ENCODE results near the gene HRH2.

DNA sequence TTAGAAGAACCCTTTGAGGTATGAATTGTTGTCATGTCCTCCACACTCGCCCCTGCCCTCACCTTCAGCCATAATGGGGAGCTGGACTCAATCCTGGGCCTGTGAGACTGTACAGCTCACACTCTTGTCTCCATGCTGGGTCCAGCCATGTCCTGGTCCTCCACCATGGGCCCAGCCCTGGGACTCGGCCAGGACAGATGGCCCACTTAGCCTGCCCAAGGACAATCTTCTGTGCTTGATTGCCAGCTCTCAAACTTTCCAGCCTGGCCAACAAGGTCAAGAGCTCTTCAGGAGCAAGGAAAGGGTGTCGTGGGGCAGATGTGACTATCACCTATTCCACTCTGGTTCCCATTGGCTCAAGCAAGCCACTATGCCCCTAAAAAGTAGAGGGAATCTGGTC lies 90.8 kb downstream of the HRH2 start:
- TF ChIP-seq, protein P1, sequence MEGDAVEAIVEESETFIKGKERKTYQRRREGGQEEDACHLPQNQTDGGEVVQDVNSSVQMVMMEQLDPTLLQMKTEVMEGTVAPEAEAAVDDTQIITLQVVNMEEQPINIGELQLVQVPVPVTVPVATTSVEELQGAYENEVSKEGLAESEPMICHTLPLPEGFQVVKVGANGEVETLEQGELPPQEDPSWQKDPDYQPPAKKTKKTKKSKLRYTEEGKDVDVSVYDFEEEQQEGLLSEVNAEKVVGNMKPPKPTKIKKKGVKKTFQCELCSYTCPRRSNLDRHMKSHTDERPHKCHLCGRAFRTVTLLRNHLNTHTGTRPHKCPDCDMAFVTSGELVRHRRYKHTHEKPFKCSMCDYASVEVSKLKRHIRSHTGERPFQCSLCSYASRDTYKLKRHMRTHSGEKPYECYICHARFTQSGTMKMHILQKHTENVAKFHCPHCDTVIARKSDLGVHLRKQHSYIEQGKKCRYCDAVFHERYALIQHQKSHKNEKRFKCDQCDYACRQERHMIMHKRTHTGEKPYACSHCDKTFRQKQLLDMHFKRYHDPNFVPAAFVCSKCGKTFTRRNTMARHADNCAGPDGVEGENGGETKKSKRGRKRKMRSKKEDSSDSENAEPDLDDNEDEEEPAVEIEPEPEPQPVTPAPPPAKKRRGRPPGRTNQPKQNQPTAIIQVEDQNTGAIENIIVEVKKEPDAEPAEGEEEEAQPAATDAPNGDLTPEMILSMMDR (IDR thresholded peaks at IDR 0.05; ENCODE audit: low read depth, low read length, poor library complexity, severe bottlenecking) = no peak
- no peak for TF ChIP-seq EZH2phosphoT487 (IDR thresholded peaks at IDR 0.05; ENCODE audit: borderline replicate concordance, low read length)
